ELF-1 (cell line): ENCODE results near the gene VIPR2.
A peak's percentile ranks its signal among the peaks of the same experiment; 100 is the strongest.

Experiments used
- DNase-seq: peaks from one replicate; pipeline ENCODE4 v3.0.0-alpha.2; 2016; ENCODE audit warnings: low read depth, low spot score

Gene VIPR2

GRCh38 chr7:159158125-159158887 is 13.6 kb upstream of the VIPR2 start:
- DNase-seq: no peak

GRCh38 chr7:159157714-159158113 is 13.0 kb upstream of the VIPR2 start:
- DNase-seq: no peak

GRCh38 chr7:159156436-159157245 is 12.0 kb upstream of the VIPR2 start:
- no peak for DNase-seq

GRCh38 chr7:159155410-159155809 is 10.7 kb upstream of the VIPR2 start:
- DNase-seq: no peak

- no peak for DNase-seq
Observed at GRCh38 chr7:159154243-159154642, 9.6 kb upstream of the VIPR2 start.

- DNase-seq: no peak
Observed at GRCh38 chr7:159153511-159153910, 8.8 kb upstream of the VIPR2 start.

- DNase-seq: no peak
Observed at GRCh38 chr7:159152816-159153215, 8.1 kb upstream of the VIPR2 start.

GRCh38 chr7:159151231-159151630 is 6.6 kb upstream of the VIPR2 start:
- DNase-seq: peak; percentile 14

GRCh38 chr7:159149488-159149887 is 4.8 kb upstream of the VIPR2 start:
- no peak for DNase-seq

GRCh38 chr7:159148430-159149395 is 4.0 kb upstream of the VIPR2 start:
- no peak for DNase-seq

GRCh38 chr7:159147687-159148086 is 3.0 kb upstream of the VIPR2 start:
- no peak for DNase-seq

- no peak for DNase-seq
Observed at GRCh38 chr7:159147246-159147645, 2.6 kb upstream of the VIPR2 start.

- DNase-seq: no peak
Observed at GRCh38 chr7:159146084-159146858, 1.6 kb upstream of the VIPR2 start.

- DNase-seq: no peak
Observed at GRCh38 chr7:159145490-159145855, 806 bp upstream of the VIPR2 start.

- DNase-seq: peak; percentile 33
Observed at GRCh38 chr7:159143780-159144757, 598 bp downstream of the VIPR2 start.

GRCh38 chr7:159142730-159143129 is 1.9 kb downstream of the VIPR2 start:
- DNase-seq: no peak

- no peak for DNase-seq
Observed at GRCh38 chr7:159142199-159142598, 2.5 kb downstream of the VIPR2 start.

- DNase-seq: peak; percentile 17
Observed at GRCh38 chr7:159141660-159142059, 3.0 kb downstream of the VIPR2 start.

- DNase-seq: no peak
Observed at GRCh38 chr7:159141167-159141566, 3.5 kb downstream of the VIPR2 start.
